K562 (cell line): ENCODE measurements around the gene KCNJ9. TPM values are rescaled to one million over a fixed set of nuclear protein-coding genes. Genes with fewer than 3 reads are reported as not detected.

Experiments used
- CCAR2 ChIP-seq: fragments of 200-400 bp; formaldehyde crosslinking; IDR thresholded peaks from 2 replicates; pipeline ENCODE4 v1.6.1; 2017; ENCODE audit warnings: mild to moderate bottlenecking, low read depth, low read length
- CTCFL ChIP-seq: IDR thresholded peaks from 2 replicates; pipeline ENCODE4 v1.6.1; 2011; ENCODE audit warnings: borderline replicate concordance, low read depth, mild to moderate bottlenecking, moderate library complexity, low read length; ENCODE audit not compliant: insufficient read depth, poor library complexity, severe bottlenecking
- DDX20 ChIP-seq: fragments of 450-650 bp; IDR thresholded peaks from 2 replicates; pipeline ENCODE4 v1.6.1; 2016; ENCODE audit warnings: missing genetic modification characterization, low read depth, mild to moderate bottlenecking, missing compliant biosample characterization, moderate library complexity
- E4F1 ChIP-seq: fragments of 250-450 bp; sonication (Bioruptor Pico); IDR thresholded peaks from 2 replicates; pipeline ENCODE4 v1.5.0; 2021; ENCODE audit warnings: mild to moderate bottlenecking, borderline replicate concordance
- FOXP1 ChIP-seq: sonication (generic); formaldehyde crosslinking; IDR thresholded peaks from 2 replicates; pipeline ENCODE4 v1.8.0; 2022; ENCODE audit warnings: mild to moderate bottlenecking, missing genetic modification reagents
- MBD1 ChIP-seq: fragments of 250-450 bp; sonication (Bioruptor Pico); IDR thresholded peaks from 2 replicates; pipeline ENCODE4 v1.8.0; 2022; ENCODE audit warnings: inconsistent platforms
- NFE2 ChIP-seq: IDR thresholded peaks from 2 replicates; pipeline ENCODE4 v1.6.1; 2014; ENCODE audit warnings: antibody characterized with exemption, low read depth
- SMAD2 ChIP-seq: fragments of 150-350 bp; IDR thresholded peaks from 2 replicates; pipeline ENCODE4 v1.6.1; 2014; ENCODE audit warnings: low read depth, mild to moderate bottlenecking, low read length
- SMAD4 ChIP-seq: fragments of 250-450 bp; sonication (Bioruptor Pico); conservative IDR thresholded peaks from 2 replicates; pipeline ENCODE4 v1.8.0; 2021; ENCODE audit warnings: inconsistent platforms, mild to moderate bottlenecking, moderate library complexity
- TAF15 ChIP-seq: fragments of 200-400 bp; formaldehyde crosslinking; IDR thresholded peaks from 2 replicates; pipeline ENCODE4 v1.6.1; 2017; ENCODE audit warnings: mild to moderate bottlenecking, low read depth, low read length, moderate library complexity
- USF1 ChIP-seq: sonication (generic); formaldehyde crosslinking; IDR thresholded peaks from 2 replicates; pipeline ENCODE4 v1.9.0; 2022; ENCODE audit warnings: mild to moderate bottlenecking, missing genetic modification reagents
- USF2 ChIP-seq: sonication (generic); formaldehyde crosslinking; IDR thresholded peaks from 2 replicates; pipeline ENCODE4 v1.5.0; 2020; ENCODE audit warnings: missing genetic modification reagents
- ZNF561 ChIP-seq: fragments of 450-650 bp; formaldehyde crosslinking; conservative IDR thresholded peaks from 2 replicates; pipeline ENCODE4 v1.4.0; 2020; ENCODE audit warnings: mild to moderate bottlenecking, moderate library complexity
- polyA plus RNA-seq, 8 experiments: library from polyadenylated mRNA; depleted of rRNA in 4 of 8; stranded (reverse) in 5 of 8; unstranded in 3 of 8; fragments of >200 nt; fragmentation: Nextera tagmentation in 2 of 8; fragmentation: Illumina TruSeq in 1 of 8; extraction: Ambion mirVana in 2 of 8; extraction: Trizol in 1 of 8; gene quantifications; 2 replicates each; pipeline versions ENCODE4 v1.2.1 to v1.2.3, GENCODE V29; 2011 to 2014; ENCODE audit warnings: inconsistent platforms in 1 of 8, missing spikeins in 1 of 8
- total RNA-seq, 7 experiments: library from RNA; depleted of rRNA in 6 of 7; stranded (reverse); fragments of >200 nt in 6 of 7; fragmentation: Illumina TruSeq in 2 of 7; extraction: Trizol in 2 of 7; gene quantifications; 2 replicates each; pipeline versions ENCODE4 v1.2.1 to v1.2.3, GENCODE V29; 2011 to 2021; ENCODE audit warnings: low replicate concordance in 1 of 7

KCNJ9 gene
- total and polyA plus RNA-seq, 9 of the 15 experiments (the other 6 are each of a cell fraction or from before 2014, with no cell fraction given), result not detected

GRCh38 chr1:160046494-160047110 is 34.7 kb upstream of the KCNJ9 start (continued):
- TF ChIP-seq CTCFL (no peak), MBD1 (no peak), USF1 (CRISPR knock-in tag) (no peak), USF2 (CRISPR knock-in tag) (no peak), TAF15 (no peak), E4F1 (CRISPR knock-in tag) (no peak), CCAR2 (no peak), ZNF561 (no peak), SMAD2 (no peak), NFE2 (peak; percentile 22; the same call in 1 of the 2 replicates), DDX20 (no peak), FOXP1 (peak; percentile 93), SMAD4 (CRISPR knock-in tag) (peak; percentile 94)
